Esophagus muscularis mucosa (tissue), 3 donors: ENCODE measurements around the gene FANCC.

Experiments
- POLR2AphosphoS5 ChIP-seq, 2 donors: sonication (generic); formaldehyde crosslinking; IDR thresholded peaks; one replicate each; pipeline ENCODE4 v1.6.1; 2017; ENCODE audit warnings: antibody characterized with exemption in 2 of 2
- TF ChIP-seq, protein P1 (sequence below), 3 experiments: fragments of 200-600 bp in 2 of 3; fragments of 450-650 bp in 1 of 3; sonication (generic) in 2 of 3; IDR thresholded peaks; one replicate each; pipeline ENCODE4 v1.5.1; 2017 to 2019; ENCODE audit warnings: antibody characterized with exemption in 3 of 3, mild to moderate bottlenecking in 2 of 3, moderate library complexity in 1 of 3

DNA sequence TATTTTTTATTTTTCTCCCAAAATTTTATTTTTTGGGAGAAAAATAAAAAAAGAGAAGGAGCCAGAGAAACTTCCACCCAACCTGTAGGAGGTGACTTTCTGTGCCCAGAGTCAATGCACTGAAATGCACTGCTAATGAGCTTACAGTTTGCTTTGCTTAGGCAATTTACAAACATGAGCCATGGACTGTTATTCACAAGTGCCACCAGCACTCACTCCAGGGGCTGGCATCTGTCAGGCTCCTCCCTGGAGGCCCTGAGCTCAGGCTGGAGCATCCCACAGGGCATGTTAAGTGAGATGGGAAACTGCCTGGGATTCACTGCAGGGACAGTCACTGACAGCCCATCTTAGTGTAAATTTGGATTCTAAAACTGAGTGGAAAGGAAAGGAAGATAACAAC, 74.9 kb downstream of the FANCC start:
- TF ChIP-seq, protein P1, sequence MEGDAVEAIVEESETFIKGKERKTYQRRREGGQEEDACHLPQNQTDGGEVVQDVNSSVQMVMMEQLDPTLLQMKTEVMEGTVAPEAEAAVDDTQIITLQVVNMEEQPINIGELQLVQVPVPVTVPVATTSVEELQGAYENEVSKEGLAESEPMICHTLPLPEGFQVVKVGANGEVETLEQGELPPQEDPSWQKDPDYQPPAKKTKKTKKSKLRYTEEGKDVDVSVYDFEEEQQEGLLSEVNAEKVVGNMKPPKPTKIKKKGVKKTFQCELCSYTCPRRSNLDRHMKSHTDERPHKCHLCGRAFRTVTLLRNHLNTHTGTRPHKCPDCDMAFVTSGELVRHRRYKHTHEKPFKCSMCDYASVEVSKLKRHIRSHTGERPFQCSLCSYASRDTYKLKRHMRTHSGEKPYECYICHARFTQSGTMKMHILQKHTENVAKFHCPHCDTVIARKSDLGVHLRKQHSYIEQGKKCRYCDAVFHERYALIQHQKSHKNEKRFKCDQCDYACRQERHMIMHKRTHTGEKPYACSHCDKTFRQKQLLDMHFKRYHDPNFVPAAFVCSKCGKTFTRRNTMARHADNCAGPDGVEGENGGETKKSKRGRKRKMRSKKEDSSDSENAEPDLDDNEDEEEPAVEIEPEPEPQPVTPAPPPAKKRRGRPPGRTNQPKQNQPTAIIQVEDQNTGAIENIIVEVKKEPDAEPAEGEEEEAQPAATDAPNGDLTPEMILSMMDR (IDR thresholded peaks at IDR 0.05), result no peak
- TF ChIP-seq POLR2AphosphoS5 (IDR thresholded peaks at IDR 0.05), result no peak
